Measurements from ENCODE around the gene ZSCAN5A.
"Not testable (repeated sequence)": the region's sequence is repeated elsewhere in the genome, so short reads cannot be mapped to it uniquely, and the experiment has no call there.

The ZSCAN5A gene

GRCh38 chr19:56266051-56266450 lies 48.6 kb downstream of the ZSCAN5A start:
- in situ Hi-C loops (cut with HindIII; ENCODE audit: low sequenced_read_pairs), result no loop called here
- no peak for DNase-seq (ENCODE audit: low read depth)
- no peak overlapping the region for H3K4me3 ChIP-seq (ENCODE audit: low read depth, low read length)
- TF ChIP-seq, protein P1, sequence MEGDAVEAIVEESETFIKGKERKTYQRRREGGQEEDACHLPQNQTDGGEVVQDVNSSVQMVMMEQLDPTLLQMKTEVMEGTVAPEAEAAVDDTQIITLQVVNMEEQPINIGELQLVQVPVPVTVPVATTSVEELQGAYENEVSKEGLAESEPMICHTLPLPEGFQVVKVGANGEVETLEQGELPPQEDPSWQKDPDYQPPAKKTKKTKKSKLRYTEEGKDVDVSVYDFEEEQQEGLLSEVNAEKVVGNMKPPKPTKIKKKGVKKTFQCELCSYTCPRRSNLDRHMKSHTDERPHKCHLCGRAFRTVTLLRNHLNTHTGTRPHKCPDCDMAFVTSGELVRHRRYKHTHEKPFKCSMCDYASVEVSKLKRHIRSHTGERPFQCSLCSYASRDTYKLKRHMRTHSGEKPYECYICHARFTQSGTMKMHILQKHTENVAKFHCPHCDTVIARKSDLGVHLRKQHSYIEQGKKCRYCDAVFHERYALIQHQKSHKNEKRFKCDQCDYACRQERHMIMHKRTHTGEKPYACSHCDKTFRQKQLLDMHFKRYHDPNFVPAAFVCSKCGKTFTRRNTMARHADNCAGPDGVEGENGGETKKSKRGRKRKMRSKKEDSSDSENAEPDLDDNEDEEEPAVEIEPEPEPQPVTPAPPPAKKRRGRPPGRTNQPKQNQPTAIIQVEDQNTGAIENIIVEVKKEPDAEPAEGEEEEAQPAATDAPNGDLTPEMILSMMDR (IDR thresholded peaks at IDR 0.05; ENCODE audit: low read depth, low read length, missing control alignments), result no peak

- DNase-seq (ENCODE audit: low read depth), result no peak
- in situ Hi-C loops (cut with HindIII; ENCODE audit: low sequenced_read_pairs), result loop anchor here (5.0 kb wide), 1 partner anchor 81 kb away; no protein-coding TSS in a partner anchor
- TF ChIP-seq, protein P1 (IDR thresholded peaks at IDR 0.05; ENCODE audit: low read depth, low read length, missing control alignments), result no peak
- H3K4me3 ChIP-seq (ENCODE audit: low read depth, low read length), result no peak overlapping the region
Observed at GRCh38 chr19:56263319-56263718, 51.3 kb downstream of the ZSCAN5A start.

- in situ Hi-C loops (cut with HindIII; ENCODE audit: low sequenced_read_pairs), result loop anchor here (5.0 kb wide), 1 partner anchor 80 kb away; no protein-coding TSS in a partner anchor
- H3K4me3 ChIP-seq (ENCODE audit: low read depth, low read length); DNase-seq (ENCODE audit: low read depth): not testable (repeated sequence)
Observed at GRCh38 chr19:56261932-56262331, 52.7 kb downstream of the ZSCAN5A start.

DNA sequence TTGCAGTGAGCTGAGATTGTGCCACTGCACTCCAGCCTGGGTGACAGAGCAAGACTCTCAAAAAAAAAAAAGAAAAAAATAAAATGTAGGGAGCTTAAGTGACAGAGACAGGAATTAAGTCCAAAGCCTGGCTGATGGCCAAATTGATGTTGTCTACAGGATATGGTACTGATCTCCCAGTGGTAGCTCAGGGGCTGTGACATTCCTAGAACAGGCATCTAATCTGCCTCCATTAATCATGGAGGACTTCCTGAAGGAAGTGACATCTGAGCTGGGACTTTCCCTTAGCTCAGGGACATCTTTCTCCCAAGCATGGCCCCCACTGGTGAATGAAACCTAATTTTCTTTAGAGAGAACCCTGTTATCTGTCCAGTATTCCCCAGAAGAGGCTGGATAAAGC lies 53.5 kb downstream of the ZSCAN5A start:
- in situ Hi-C loops (cut with HindIII; ENCODE audit: low sequenced_read_pairs), result loop anchor here (5.0 kb wide), 1 partner anchor 79 kb away; no protein-coding TSS in a partner anchor
- TF ChIP-seq, protein P1 (IDR thresholded peaks at IDR 0.05; ENCODE audit: low read depth, low read length, missing control alignments), result no peak
- no peak for DNase-seq (ENCODE audit: low read depth)
- no peak overlapping the region for H3K4me3 ChIP-seq (ENCODE audit: low read depth, low read length)

DNA sequence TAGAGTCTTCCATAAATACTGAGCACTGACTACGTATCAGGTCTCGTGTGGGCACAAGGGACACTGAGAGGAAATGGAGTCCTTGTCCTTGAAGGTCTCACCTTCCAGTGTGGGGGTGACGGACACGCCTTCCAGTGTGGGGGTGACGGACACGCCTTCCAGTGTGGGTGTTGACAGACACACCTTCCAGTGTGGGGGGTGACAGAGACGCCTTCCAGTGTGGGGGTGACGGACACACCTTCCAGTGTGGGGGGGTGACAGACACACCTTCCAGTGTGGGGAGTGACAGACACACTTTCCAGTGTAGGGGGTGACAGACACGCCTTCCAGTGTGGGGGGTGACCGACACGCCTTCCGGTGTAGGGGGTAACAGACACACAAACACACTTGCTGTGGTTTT lies 56.4 kb downstream of the ZSCAN5A start:
- DNase-seq (ENCODE audit: low read depth), result no peak
- TF ChIP-seq, protein P1 (IDR thresholded peaks at IDR 0.05; ENCODE audit: low read depth, low read length, missing control alignments), result no peak
- in situ Hi-C loops (cut with HindIII; ENCODE audit: low sequenced_read_pairs), result no loop called here
- H3K4me3 ChIP-seq (ENCODE audit: low read depth, low read length), result no peak overlapping the region

GRCh38 chr19:56253737-56254136 lies 60.9 kb downstream of the ZSCAN5A start:
- in situ Hi-C loops (cut with HindIII; ENCODE audit: low sequenced_read_pairs), result no loop called here

GRCh38 chr19:56252699-56253422 lies 61.8 kb downstream of the ZSCAN5A start:
- H3K4me3 ChIP-seq (ENCODE audit: low read depth, low read length), result no peak overlapping the region
- in situ Hi-C loops (cut with HindIII; ENCODE audit: low sequenced_read_pairs), result no loop called here
- peak; percentile 24 for DNase-seq (ENCODE audit: low read depth)
- TF ChIP-seq, protein P1 (IDR thresholded peaks at IDR 0.05; ENCODE audit: low read depth, low read length, missing control alignments), result peak; percentile 85

More at GRCh38 chr19:56253737-56254136, 60.9 kb downstream of the ZSCAN5A start:
- TF ChIP-seq, protein P1 (IDR thresholded peaks at IDR 0.05; ENCODE audit: low read depth, low read length, missing control alignments), result peak; percentile 11
- peak; percentile 37 for DNase-seq (ENCODE audit: low read depth)
- H3K4me3 ChIP-seq (ENCODE audit: low read depth, low read length), result no peak overlapping the region

GRCh38 chr19:56248736-56249338 lies 65.8 kb downstream of the ZSCAN5A start:
- H3K4me3 ChIP-seq (ENCODE audit: low read depth, low read length); DNase-seq (ENCODE audit: low read depth); in situ Hi-C loops (cut with HindIII; ENCODE audit: low sequenced_read_pairs): not testable (repeated sequence)

- in situ Hi-C loops (cut with HindIII; ENCODE audit: low sequenced_read_pairs); H3K4me3 ChIP-seq (ENCODE audit: low read depth, low read length); DNase-seq (ENCODE audit: low read depth): not testable (repeated sequence)
Observed at GRCh38 chr19:56245764-56246163, 68.9 kb downstream of the ZSCAN5A start.

Measured in astrocyte of the cerebellum (primary cell).